HG02759 (cell line): ENCODE data around the gene RASA4B.
"Not testable (repeated sequence)": the region's sequence is repeated elsewhere in the genome, so short reads cannot be mapped to it uniquely, and the experiment has no call there.

ENCODE experiments used
- ATAC-seq: cut with Tn5 transposase; IDR thresholded peaks from one replicate; pipeline ENCODE4 v1.9.1; 2021; ENCODE audit warnings: mild to moderate bottlenecking, moderate library complexity; ENCODE audit not compliant: unreplicated experiment

Gene RASA4B

GRCh38 chr7:102512642-102513221 is 4.8 kb downstream of the RASA4B start:
- not testable (repeated sequence) for ATAC-seq

DNA sequence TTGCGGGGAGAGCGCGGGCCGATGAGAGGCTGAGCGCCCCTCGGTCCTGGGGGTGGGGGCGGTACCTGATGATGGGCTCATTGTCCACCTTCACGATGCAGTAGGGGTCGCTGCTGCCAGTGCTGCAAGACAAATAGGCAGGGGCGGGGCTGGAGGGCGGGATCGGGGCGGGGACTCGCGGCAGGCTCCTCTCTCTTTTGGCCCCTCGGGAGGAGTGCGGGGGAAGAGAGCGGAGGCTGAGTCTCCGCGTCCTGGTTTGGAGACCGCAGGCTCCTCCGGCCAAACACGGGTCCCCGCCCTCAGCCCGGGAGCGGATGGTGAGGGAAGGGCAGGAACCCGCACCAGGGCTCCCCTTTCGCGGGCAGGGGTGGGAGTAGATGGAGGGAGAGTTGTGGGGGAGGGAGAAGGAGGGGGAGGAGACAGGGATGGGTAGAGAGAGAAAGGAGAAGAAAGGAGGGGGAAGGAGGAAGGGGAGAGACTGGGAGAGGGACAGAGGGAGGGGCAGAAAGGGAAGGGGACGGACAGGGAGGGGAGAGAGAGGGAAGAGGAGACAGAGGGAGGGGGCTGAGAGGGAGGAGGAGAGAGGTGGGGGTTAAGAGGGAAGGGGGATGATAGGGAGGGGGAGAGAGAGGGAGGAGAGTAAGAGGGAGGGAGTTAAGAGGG is 5.6 kb downstream of the RASA4B start:
- ATAC-seq = peak; percentile 44

GRCh38 chr7:102510575-102510974 is 7.0 kb downstream of the RASA4B start:
- ATAC-seq = not testable (repeated sequence)

DNA sequence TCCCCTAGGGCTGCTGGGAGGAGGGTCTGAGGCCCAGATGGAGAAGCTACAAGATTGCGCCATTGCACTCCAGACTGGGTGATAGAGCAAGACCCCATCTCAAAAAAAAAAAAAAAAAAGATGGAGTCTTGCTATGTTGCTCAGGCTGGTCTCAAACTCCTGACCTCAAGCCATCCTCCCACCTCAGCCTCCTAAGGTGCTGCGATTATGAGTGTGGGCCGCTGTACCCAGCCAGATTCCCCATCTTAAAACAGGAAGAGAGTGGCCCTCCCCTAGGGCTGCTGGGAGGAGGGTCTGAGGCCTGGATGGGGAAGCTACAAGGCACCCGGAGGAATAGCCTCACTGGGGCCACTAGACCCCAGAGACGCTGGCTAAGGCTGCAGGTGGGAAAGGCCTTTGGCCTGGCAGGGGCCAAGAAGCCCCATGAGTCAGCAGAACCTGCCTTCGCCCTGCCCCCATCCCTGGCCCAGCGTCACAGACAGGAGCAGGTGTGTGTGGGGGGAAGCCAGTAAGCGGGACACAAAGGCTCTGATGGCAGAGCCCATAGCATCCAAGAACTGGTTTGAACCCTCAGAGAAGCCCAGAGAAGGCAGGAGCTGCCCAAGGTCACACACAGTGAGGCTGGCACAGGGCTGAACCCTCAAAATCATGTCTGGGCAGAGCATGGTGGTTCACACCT is 10.0 kb downstream of the RASA4B start:
- ATAC-seq = not testable (repeated sequence)

- not testable (repeated sequence) for ATAC-seq
These were observed 12.0 kb downstream of the RASA4B start for GRCh38 chr7:102505298-102506185.

DNA sequence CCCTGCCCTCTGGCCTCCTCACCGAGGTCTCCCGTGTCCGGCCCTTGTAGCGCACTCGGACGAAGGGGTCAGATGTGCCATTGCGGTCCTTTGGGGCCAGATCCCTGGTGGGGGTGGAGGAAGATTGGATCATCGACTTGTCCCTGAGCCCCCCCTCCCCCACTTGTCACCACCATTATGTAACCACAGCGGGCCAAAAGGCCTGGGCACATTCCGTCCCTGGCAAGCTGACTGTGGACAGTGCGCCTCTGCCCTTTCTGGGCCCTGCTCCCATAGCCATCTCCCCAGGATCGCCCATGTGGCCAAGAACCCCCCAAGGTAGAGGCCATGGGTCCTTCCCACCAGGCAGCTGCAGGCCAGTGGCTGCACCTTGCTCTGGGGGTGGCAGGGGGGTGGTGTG is 14.4 kb downstream of the RASA4B start:
- ATAC-seq = not testable (repeated sequence)

- ATAC-seq = not testable (repeated sequence)
These were observed 19.3 kb downstream of the RASA4B start for GRCh38 chr7:102498321-102498720.

DNA sequence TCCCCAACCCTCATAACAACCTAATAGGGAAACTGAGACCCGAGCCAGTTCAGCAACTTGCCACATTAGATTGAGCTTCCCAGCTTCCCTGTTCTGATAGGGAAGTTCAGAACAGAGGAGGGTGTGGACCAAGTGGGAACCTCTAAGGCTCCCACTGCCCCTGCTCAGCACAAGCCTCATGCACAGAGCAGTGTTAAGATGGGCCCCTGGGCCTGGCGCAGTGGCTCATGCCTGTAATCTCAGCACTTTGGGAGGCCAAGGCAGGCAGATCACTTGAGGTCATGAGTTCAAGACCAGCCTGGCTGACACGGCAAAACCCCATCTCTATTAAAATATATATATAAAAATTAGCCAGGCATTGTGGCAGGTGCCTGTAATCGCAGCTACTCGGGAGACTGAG is 20.3 kb downstream of the RASA4B start:
- ATAC-seq = not testable (repeated sequence)

DNA sequence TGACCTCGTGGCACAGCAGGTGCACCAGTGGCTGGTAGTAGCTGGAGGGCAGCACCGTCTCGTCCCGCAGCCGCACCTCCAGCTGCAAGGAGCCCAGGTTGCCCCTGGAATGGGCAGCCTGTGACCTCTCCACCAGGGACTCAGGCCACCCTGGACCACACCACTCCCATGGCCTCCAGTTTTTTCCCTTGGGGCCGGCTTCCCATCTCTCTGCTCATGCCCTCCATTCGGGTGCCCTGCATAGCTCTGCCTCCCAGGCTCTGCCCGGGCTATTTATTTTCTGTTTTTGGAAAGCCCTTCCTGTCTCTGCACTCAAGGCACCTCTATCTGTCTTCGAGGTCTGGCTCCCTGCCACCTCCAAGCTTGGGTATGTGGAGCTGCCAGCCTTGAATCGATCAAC is 20.7 kb downstream of the RASA4B start:
- not testable (repeated sequence) for ATAC-seq

DNA sequence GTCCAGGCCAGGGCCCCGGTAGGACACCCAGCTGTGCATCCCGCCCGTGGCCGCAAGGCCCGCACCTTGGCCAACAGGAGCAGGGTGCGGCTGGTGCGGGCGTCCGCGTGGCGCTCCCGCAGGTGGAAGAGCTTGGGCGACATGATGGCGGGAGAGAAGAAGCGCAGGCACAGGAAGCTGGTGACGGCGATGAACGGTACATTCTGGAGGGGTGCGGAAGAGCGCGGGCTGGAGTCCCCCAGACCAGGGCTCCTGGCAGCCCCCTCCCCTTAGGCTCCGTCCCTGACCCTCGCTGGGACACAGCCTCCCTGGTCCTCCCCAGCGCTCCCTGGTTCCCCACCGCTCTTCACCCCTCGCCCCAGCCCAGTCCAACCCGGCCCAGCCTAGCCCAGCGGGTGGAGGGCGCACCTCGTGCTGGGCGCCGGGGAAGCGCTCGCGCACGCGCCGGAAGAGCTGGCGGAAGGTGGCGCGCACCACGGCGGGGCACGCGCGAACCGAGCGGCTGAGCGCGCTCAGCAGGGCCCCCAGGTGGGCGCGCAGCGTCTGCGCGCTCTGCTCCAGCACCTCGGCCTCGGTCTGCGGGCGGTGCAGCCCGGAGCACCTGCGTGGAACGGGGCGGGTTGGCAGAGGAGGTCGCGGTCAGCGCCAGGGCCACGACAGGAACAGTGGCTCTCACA is 23.0 kb downstream of the RASA4B start:
- peak; percentile 72 for ATAC-seq

DNA sequence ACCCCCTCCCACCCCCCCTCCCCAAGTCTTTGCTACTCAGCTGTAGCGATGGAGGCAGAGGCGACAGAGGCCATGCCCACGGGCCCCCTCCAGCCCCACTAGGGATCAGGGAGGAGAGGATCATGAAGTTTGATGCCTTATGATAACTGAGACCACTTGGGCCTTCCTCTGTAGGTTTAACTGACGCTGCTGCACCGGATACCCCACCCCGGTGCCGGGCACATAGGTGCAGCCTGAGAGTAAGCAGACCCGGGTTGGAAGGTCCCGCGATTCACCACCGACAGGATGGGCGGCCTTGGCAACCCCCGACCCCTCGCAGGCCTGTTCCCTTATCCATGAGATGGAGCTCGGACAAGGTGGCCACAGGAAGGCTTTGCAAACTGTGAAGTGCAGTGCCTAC is 23.6 kb downstream of the RASA4B start:
- not testable (repeated sequence) for ATAC-seq

DNA sequence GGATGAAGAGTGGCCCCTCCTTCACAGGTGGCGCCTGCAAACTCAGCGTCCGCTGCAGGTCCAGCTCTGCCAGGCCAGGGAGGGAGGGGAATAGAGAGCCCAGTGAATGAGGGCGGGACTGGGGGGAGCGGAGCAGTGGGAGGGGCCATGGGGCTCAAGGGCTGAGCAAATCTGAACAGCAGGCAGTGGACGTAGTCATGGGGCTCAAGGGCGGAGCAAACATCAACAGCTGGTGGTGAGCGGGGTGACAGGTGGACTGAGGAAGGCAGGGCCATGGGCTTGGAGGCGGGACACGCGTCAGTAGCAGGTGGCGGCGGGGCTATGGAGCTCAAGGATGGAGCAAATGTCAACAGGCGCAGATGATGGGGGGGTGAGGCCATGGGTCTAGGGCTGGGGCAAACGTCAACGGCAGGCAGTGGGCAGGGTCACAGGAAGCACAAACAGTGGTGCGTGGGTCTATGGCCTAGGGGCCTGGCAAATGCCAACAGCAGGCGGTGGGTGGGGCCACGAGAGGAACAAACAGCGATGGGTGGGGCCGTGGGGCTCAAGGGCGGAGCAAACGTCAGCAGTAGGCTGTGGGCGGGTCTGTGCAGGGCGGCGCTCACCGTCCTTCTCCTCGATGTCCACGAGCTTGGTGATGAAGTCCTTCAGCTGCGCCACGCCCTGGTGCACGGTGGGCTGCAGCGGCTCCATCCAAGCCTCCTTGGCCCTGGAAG is 24.2 kb downstream of the RASA4B start:
- ATAC-seq = peak; percentile 41

- peak; percentile 45 for ATAC-seq
These were observed 27.0 kb downstream of the RASA4B start for GRCh38 chr7:102490529-102491075.

DNA sequence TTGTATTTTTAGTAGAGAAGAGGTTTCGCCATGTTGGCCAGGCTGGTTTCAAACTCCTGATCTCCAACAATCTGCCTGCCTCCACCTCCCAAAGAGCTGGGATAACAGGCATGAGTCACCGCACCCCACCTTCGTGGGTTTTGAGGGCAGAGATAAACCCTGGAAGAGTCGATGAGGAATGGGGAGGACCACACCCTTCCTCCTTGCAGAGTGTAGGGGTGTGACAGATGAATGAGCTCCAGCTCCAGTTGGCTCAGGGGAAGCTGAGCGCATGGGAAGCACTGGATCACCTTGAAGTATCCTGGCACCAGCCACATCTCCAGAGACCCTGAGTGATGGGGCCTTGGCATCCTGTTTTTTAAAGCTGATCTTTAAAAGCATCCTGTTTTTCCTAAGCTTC is 33.3 kb downstream of the RASA4B start:
- not testable (repeated sequence) for ATAC-seq

- not testable (repeated sequence) for ATAC-seq
These were observed 35.6 kb downstream of the RASA4B start for GRCh38 chr7:102481962-102482361.

GRCh38 chr7:102479982-102480637 is 37.5 kb downstream of the RASA4B start:
- ATAC-seq = not testable (repeated sequence)

DNA sequence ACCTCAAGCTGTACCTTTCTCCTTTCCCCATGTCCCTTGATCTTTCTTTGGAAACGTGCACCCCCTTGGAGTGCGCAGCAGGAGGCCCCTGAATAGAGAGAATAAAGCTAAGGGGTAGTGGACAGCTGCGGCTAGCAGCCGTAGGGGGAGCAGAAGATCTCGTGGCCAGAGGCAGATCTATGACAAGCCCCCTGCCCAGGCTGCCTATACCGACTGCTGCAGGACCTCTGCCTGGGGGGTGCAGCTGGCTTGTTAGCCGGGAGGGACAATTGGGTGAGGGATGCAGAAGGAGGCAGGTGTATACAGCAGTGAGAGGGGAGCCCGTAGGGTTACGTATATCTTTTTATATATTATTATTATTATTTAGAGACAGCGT is 38.4 kb downstream of the RASA4B start:
- peak; percentile 26 for ATAC-seq

GRCh38 chr7:102478314-102479208 is 39.0 kb downstream of the RASA4B start, which contains the start of gene POLR2J:
Gene POLR2J (minus strand): TSS chr7:102478922. CDS start chr7:102478860, 62 bp downstream.
- ATAC-seq = peak; percentile 85
